ENCODE data around the gene PPP1R15B. TPM values are rescaled to one million over a fixed set of nuclear protein-coding genes. Genes with fewer than 3 reads are reported as not detected.
A peak's percentile ranks its signal among the peaks of the same experiment; 100 is the strongest.

PPP1R15B gene
- total RNA-seq, 2 experiments from 2014 or later: 63.8 to 64.6 TPM

DNA sequence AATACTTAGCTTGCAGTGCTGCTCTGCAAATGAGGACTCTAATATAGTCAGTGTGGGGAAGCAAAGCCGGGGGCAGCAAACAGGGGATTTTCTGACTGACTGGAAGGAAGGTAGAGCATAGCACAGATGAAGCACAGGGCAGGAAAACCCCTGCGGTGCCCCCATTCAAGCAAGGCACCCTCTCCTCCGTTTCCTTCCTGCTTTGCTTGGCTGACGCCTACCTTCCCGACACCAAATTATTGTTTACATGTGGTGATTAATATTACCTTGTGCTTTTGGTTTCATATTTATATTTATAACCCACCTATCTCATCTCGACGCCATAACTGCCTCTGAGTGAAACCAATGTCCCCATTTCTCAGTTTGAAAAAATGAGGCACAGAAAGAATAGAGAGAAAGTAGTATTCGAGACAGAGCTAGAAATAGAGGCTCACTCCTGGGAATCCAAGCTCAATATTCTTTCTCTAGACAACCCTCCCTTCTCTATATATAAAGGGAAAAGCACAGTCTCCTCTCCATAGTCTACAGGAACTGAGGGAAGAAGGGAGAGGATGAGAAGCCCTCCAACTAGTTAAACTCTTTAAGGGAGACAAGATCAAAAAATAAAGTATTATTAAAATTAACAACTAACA is 41.6 kb upstream of the PPP1R15B start:
- Mint-ChIP-seq H3K9me3 (no peaks in the 10 kb centered on the region), H3K4me1 (ENCODE audit: low read depth) (peaks cover 20% of the 10 kb centered on the region), H3K27me3 (no peaks in the 10 kb centered on the region), H3K27ac (peak overlapping the region; percentile 88), H3K4me3 (peak overlapping the region; percentile 35), H3K36me3 (ENCODE audit: low read depth) (peaks cover 8% of the 10 kb centered on the region)
- POLR2A ChIA-PET: interaction anchor here (1.0 to 2.2 kb wide), 7 partner anchors 9 to 43 kb away, joined by 3 to 12 read pairs (median 3); partner anchors contain the start of gene PIK3C2B
- DNase-seq (peak; percentile 92), ATAC-seq (peak; percentile 98)
- TF ChIP-seq CTCF (IDR thresholded peaks at IDR 0.05): no peak
- CTCF ChIA-PET: interaction anchor here (0.7 to 26.9 kb wide), 4 partner anchors 9 to 55 kb away, joined by 3 to 1122 read pairs (median 66); partner anchors contain the start of gene PIK3C2B
- intact Hi-C loops (cut with micrococcal nuclease): no loop called here

- Mint-ChIP-seq H3K4me3 (no peak overlapping the region), H3K4me1 (ENCODE audit: low read depth) (peaks cover 21% of the 10 kb centered on the region), H3K36me3 (ENCODE audit: low read depth) (peaks cover 13% of the 10 kb centered on the region), H3K27me3 (no peaks in the 10 kb centered on the region), H3K9me3 (no peaks in the 10 kb centered on the region), H3K27ac (peak overlapping the region; percentile 39)
- ChIA-PET POLR2A (interaction anchor here (2.0 to 2.8 kb wide), 3 partner anchors 43 to 55 kb away, joined by 11 to 14 read pairs (median 12); partner anchors contain the start of gene PIK3C2B), CTCF (interaction anchor here (0.9 to 26.9 kb wide), 6 partner anchors 15 to 66 kb away, joined by 3 to 1122 read pairs (median 30); partner anchors contain the start of gene PIK3C2B)
- intact Hi-C loops (cut with micrococcal nuclease): no loop called here
- ATAC-seq: no peak
- no peak for DNase-seq
- no peak for TF ChIP-seq CTCF (IDR thresholded peaks at IDR 0.05)
These were observed 39.9 kb upstream of the PPP1R15B start for GRCh38 chr1:204451352-204452124.

GRCh38 chr1:204450461-204451257 is 39.0 kb upstream of the PPP1R15B start:
- ATAC-seq (no peak), DNase-seq (no peak)
- TF ChIP-seq CTCF (IDR thresholded peaks at IDR 0.05): no peak
- Mint-ChIP-seq H3K9me3 (no peaks in the 10 kb centered on the region), H3K4me1 (ENCODE audit: low read depth) (peaks cover 25% of the 10 kb centered on the region), H3K4me3 (no peak overlapping the region), H3K27ac (no peak overlapping the region), H3K27me3 (no peaks in the 10 kb centered on the region), H3K36me3 (ENCODE audit: low read depth) (peaks cover 16% of the 10 kb centered on the region)
- intact Hi-C loops (cut with micrococcal nuclease): no loop called here
- CTCF ChIA-PET: interaction anchor here (0.9 to 26.9 kb wide), 6 partner anchors 14 to 66 kb away, joined by 3 to 1122 read pairs (median 30); partner anchors contain the start of gene PIK3C2B
- POLR2A ChIA-PET: interaction anchor here (0.8 to 2.8 kb wide), 4 partner anchors 13 to 56 kb away, joined by 3 to 14 read pairs (median 7); partner anchors contain the start of gene PIK3C2B

DNA sequence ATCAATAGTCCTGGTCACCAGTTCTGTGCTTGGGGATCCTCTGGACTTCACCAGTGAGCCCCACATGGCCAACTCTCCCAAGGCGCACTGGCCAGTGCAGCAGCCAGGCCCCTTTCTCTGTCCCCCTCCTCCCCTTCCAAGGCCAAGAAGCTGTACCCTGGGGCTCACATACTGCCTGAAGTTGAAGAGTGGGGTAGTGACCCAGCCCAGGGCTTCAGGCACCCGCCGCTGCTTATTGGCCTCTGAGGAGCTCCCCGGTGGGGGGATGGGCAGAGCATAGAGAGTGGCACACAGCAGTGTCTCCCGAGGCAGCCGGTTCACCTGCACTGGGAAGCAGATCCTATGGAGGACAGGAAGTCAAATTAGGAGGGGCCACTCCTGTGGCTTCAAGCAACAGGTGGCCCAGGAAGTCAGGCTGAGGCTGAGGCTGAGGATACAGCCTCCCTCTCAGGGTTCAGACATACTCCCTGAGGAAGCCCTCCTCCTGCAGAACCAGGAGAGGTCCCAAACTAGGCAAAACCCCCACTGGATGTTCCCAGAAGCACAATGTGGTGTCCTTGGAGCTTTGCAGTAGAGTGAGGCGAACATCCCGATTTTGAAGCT is 38.2 kb upstream of the PPP1R15B start:
- ATAC-seq (no peak), DNase-seq (no peak)
- Mint-ChIP-seq H3K36me3 (ENCODE audit: low read depth) (peaks cover 17% of the 10 kb centered on the region), H3K27me3 (no peaks in the 10 kb centered on the region), H3K27ac (no peak overlapping the region), H3K4me3 (no peak overlapping the region), H3K9me3 (no peaks in the 10 kb centered on the region), H3K4me1 (ENCODE audit: low read depth) (peaks cover 25% of the 10 kb centered on the region)
- intact Hi-C loops (cut with micrococcal nuclease): no loop called here
- CTCF ChIA-PET: interaction anchor here (0.7 to 26.9 kb wide), 6 partner anchors 14 to 71 kb away, joined by 3 to 1122 read pairs (median 30); partner anchors contain the start of gene PIK3C2B
- TF ChIP-seq CTCF (IDR thresholded peaks at IDR 0.05): no peak
- POLR2A ChIA-PET: interaction anchor here (1.0 to 2.8 kb wide), 3 partner anchors 36 to 57 kb away, joined by 3 to 14 read pairs (median 11); partner anchors contain the start of gene PIK3C2B
